Measurements from ENCODE around the gene MAP2K1. TPM values are rescaled to one million over a fixed set of nuclear protein-coding genes. Genes with fewer than 3 reads are reported as not detected.
A peak's percentile ranks its signal among the peaks of the same experiment; 100 is the strongest.

MAP2K1 gene
- total and polyA plus RNA-seq, 9 of the 15 experiments (the other 6 are each of a cell fraction or from before 2014, with no cell fraction given) = 7.5 to 58.3 (median 30.0) TPM

DNA sequence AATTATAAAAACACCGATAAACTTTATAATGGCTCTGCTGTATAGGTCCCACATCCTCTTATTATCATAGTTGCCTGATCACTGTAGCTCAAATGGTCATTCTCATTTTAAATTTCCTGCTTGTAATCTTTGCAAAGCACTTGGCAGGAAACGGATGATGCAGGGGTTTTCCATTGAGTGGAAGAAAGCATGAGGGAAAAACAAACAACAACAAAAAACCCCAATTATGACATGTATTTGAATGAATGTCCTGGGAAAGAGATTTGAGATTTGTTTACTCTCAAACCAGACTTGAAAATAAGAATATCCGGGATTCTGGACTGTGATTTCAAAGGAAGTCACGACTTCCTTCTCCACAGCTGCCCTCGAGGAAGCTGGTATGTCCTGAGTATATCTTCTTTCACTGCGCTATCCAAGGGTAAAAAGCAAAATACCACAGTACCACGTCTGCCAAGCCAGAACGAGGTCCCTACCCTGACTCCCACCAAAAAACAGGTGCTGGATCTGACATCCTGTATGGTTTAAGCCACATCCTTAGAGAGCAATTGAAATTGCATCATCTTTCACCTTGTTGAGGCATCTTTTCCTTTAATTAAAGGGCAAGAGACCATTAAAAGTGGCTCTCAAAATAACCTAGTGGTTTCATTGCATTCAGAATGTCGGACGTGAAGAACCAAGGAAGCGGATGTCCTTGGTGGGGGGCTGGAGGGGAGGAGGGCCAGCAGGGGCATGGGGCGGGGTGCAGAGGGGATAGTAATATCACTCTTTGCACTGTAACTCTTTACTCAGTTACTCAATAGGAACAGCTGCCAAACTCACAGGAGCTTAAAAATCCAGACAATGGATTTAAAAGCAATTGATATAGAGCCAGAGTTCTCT lies 16.7 kb upstream of the MAP2K1 start:
- intact Hi-C loops (cut with micrococcal nuclease) = no loop called here
- peak overlapping the region; percentile 57; the same call in 2 of the 3 replicates for H3K27ac ChIP-seq (ENCODE audit: extremely low read depth, low read depth, low read length)
- H3K36me3 ChIP-seq (ENCODE audit: control insufficient read depth, insufficient read depth, low read length) = no peaks in the 10 kb centered on the region
- ChIA-PET CTCF (ENCODE audit: low intra/inter-chr PET ratio) (no interaction called here), POLR2A (interaction anchor here (0.7 to 1.1 kb wide), 2 partner anchors 9 to 14 kb away, joined by 4 to 5 read pairs; partner anchors contain the start of gene TIPIN)
- peak overlapping the region in 1 of 2 experiments; percentile 57; a peak in 2 of 4 replicates for H3K9ac ChIP-seq (ENCODE audit: insufficient read depth in 1 of 2, low read depth in 2 of 2, low read length in 2 of 2)
- peak; percentile 16 to 27 (median 20) for DNase-seq (ENCODE audit: extremely low read depth in 1 of 4, low spot score in 3 of 4)
- H3K27me3 ChIP-seq (ENCODE audit: control insufficient read depth in 2 of 2, insufficient read depth in 2 of 2, low read length in 2 of 2) = no peaks in the 10 kb centered on the region
- BruUV-seq (replicated peaks) = no TSS peak
- H3K4me3 ChIP-seq = no peak overlapping the region
- no peaks in the 10 kb centered on the region for H3K9me3 ChIP-seq (replicated peaks; ENCODE audit: control insufficient read depth, insufficient read depth, low read depth, low read length)
- H4K20me1 ChIP-seq (replicated peaks; ENCODE audit: control insufficient read depth, insufficient read depth, low read length) = no peaks in the 10 kb centered on the region
- 17% methylated on average over 11 of the region's 12 CpGs for WGBS (ENCODE audit: insufficient coverage, low coverage, missing lambda C conversion rate)
- H3K79me2 ChIP-seq (ENCODE audit: control insufficient read depth, insufficient read depth, low read length) = no peaks in the 10 kb centered on the region
- peak overlapping the region; percentile 94 for H2AFZ ChIP-seq (ENCODE audit: low read depth, low read length)
- peak; percentile 35 for FAIRE-seq
- H3K9me1 ChIP-seq (ENCODE audit: control insufficient read depth, insufficient read depth, low read length) = no peaks in the 10 kb centered on the region
- ATAC-seq = peak; percentile 85
- in situ Hi-C loops (cut with MboI) = no loop called here
- H3K4me1 ChIP-seq (replicated peaks in 1 of 2; ENCODE audit: control insufficient read depth in 2 of 2, insufficient read depth in 2 of 2, low read length in 2 of 2) = peaks cover 0 to 12% of the 10 kb centered on the region in 2 experiments; a peak in 3 of 5 replicates
- peak overlapping the region; percentile 70 for H3K4me2 ChIP-seq (ENCODE audit: insufficient read depth, low read length)
- TF ChIP-seq ARHGAP35 (IDR thresholded peaks at IDR 0.05; ENCODE audit: partially characterized antibody) (no peak), CHCHD3 (CRISPR knock-in tag; IDR thresholded peaks at IDR 0.05) (no peak), ETS2 (tag; IDR thresholded peaks at IDR 0.05; ENCODE audit: borderline replicate concordance, poor library complexity, severe bottlenecking) (no peak), MCM5 (IDR thresholded peaks at IDR 0.05; ENCODE audit: low read depth) (no peak), MEF2A (IDR thresholded peaks at IDR 0.05; ENCODE audit: control insufficient read depth, low read depth, low read length) (no peak), ARID1B (IDR thresholded peaks at IDR 0.05) (peak; percentile 70), NR1H2 (CRISPR knock-in tag; IDR thresholded peaks at IDR 0.05) (no peak)
- TF ChIP-seq, protein P1, sequence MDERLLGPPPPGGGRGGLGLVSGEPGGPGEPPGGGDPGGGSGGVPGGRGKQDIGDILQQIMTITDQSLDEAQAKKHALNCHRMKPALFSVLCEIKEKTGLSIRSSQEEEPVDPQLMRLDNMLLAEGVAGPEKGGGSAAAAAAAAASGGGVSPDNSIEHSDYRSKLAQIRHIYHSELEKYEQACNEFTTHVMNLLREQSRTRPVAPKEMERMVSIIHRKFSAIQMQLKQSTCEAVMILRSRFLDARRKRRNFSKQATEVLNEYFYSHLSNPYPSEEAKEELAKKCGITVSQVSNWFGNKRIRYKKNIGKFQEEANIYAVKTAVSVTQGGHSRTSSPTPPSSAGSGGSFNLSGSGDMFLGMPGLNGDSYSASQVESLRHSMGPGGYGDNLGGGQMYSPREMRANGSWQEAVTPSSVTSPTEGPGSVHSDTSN (CRISPR knock-in tag; IDR thresholded peaks at IDR 0.05; ENCODE audit: low read depth) = no peak
- TF ChIP-seq, protein P1 (tag; conservative IDR thresholded peaks at IDR 0.05; ENCODE audit: low read depth) = no peak
- TF ChIP-seq, protein P2, sequence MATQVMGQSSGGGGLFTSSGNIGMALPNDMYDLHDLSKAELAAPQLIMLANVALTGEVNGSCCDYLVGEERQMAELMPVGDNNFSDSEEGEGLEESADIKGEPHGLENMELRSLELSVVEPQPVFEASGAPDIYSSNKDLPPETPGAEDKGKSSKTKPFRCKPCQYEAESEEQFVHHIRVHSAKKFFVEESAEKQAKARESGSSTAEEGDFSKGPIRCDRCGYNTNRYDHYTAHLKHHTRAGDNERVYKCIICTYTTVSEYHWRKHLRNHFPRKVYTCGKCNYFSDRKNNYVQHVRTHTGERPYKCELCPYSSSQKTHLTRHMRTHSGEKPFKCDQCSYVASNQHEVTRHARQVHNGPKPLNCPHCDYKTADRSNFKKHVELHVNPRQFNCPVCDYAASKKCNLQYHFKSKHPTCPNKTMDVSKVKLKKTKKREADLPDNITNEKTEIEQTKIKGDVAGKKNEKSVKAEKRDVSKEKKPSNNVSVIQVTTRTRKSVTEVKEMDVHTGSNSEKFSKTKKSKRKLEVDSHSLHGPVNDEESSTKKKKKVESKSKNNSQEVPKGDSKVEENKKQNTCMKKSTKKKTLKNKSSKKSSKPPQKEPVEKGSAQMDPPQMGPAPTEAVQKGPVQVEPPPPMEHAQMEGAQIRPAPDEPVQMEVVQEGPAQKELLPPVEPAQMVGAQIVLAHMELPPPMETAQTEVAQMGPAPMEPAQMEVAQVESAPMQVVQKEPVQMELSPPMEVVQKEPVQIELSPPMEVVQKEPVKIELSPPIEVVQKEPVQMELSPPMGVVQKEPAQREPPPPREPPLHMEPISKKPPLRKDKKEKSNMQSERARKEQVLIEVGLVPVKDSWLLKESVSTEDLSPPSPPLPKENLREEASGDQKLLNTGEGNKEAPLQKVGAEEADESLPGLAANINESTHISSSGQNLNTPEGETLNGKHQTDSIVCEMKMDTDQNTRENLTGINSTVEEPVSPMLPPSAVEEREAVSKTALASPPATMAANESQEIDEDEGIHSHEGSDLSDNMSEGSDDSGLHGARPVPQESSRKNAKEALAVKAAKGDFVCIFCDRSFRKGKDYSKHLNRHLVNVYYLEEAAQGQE (IDR thresholded peaks at IDR 0.05; ENCODE audit: borderline replicate concordance) = no peak
- TF ChIP-seq, protein P2 (CRISPR knock-in tag; IDR thresholded peaks at IDR 0.05; ENCODE audit: low read depth) = no peak
